Measurements from ENCODE around the gene GALNT6. TPM values are rescaled to one million over a fixed set of nuclear protein-coding genes. Genes with fewer than 3 reads are reported as not detected.

The GALNT6 gene
- total and polyA plus RNA-seq, 2 of the 13 experiments (the other 11 are each of a cell fraction or from before 2014, with no cell fraction given): 1.0 to 1.1 TPM

DNA sequence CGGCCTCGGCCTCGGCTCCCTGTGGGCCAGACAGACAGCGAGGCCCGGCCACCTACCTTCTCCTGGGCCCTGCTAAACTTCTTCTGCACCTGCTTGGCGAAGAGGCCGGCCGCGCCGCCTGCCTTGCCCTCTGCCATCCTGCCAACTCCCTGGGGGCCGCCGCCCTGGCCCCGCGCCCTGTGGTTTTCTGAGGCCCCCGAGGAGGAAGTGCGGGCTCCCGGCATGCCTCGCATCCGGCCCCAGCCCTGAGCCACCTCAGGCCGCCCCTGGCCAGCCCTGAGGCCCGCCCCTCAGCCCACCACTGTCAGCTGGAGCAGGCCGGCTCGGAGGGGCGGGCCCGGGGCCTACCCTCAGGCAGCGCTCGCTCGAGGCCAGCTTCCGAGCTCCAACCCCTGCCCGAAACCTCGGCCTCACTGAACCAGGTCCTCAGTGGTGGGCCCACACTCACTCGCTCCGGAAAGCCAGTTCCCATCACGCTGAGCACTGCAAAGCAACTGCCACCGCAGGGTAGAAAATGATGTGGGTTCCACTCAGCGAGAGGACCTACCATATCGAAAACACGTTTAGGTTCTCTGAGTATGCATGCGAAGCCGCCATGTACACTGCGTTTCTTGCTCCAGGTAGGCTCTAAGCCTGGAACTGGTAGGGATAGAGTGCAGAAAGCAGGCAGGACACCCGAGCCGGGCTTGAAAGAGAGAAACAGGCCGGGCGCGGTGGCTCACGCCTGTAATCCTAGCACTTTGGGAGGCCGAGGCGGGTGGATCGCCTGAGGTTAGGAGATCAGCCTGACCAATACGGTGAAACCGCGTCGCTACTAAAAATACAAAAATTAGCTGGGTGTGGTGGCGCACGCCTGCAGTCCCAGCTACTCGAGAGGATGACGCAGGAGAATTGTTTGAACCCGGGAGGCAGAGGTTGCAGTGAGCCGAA lies 67.0 kb downstream of the GALNT6 start, which contains the start of gene BIN2:
TSS of gene BIN2 (minus strand) at position 209 of the 930 bp plus-strand sequence. CDS start at position 137, 72 bp downstream.
- DNase-seq (ENCODE audit: low spot score) (no peak), FAIRE-seq (no peak), ATAC-seq (no peak)
- Histone ChIP-seq H3K9ac (ENCODE audit: insufficient read depth, low read depth, low read length) (no peak within 1 kb of the TSS), H3K4me1 (ENCODE audit: insufficient read depth, low read length) (peaks cover 11% of the 10 kb centered on the region; the same call in 1 of the 2 replicates), H3K9me3 (ENCODE audit: low read length) (no peaks in the 10 kb centered on the region), H4K20me1 (ENCODE audit: insufficient read depth, low read length) (no peaks in the 10 kb centered on the region), H3K4me3 (replicated peaks in 1 of 3; ENCODE audit: insufficient read depth in 1 of 3, low read depth in 2 of 3, low read length in 3 of 3) (no peak within 1 kb of the TSS), H3K27ac (ENCODE audit: extremely low read length, insufficient read depth, low read length) (no peak within 1 kb of the TSS), H3K79me2 (ENCODE audit: insufficient read depth, low read length) (no peaks in the 10 kb centered on the region), H3K4me2 (ENCODE audit: low read depth, low read length) (no peak within 1 kb of the TSS), H3K36me3 (replicated peaks in 1 of 2; ENCODE audit: control insufficient read depth in 1 of 2, insufficient read depth in 2 of 2, low read length in 2 of 2) (no peaks in the 10 kb centered on the region), H3K27me3 (ENCODE audit: control insufficient read depth in 1 of 2, insufficient read depth in 2 of 2, low read length in 2 of 2) (0 out of 5 replicates have a peak, but pooled peaks cover 0 to 5% of the 10 kb centered on the region in 2 experiments), H2AFZ (ENCODE audit: low read length) (no peak within 1 kb of the TSS)
- ChIA-PET POLR2A (no interaction called here), CTCF (ENCODE audit: low intra/inter-chr PET ratio, low total read pairs) (no interaction called here)
- WGBS (ENCODE audit: low lambda C conversion rate): 78% methylated on average over 48 of the region's 60 CpGs
- in situ Hi-C loops (cut with HindIII; ENCODE audit: extremely low pct_ligation_motif_present, low pct_unique_long_range_greater_than_20kb): no loop called here
- TF ChIP-seq NFKB2 (CRISPR knock-in tag; IDR thresholded peaks at IDR 0.05; ENCODE audit: borderline replicate concordance) (no peak), XBP1 (CRISPR knock-in tag; IDR thresholded peaks at IDR 0.05) (no peak), TARDBP (CRISPR knock-in tag; IDR thresholded peaks at IDR 0.05) (no peak), POLR2G (IDR thresholded peaks at IDR 0.05; ENCODE audit: low read depth, low read length) (no peak), XRCC5 (optimal IDR thresholded peaks at IDR 0.05; ENCODE audit: low read length) (no peak), ZNF557 (CRISPR knock-in tag; IDR thresholded peaks at IDR 0.05) (no peak), HDAC1 (CRISPR knock-in tag; IDR thresholded peaks at IDR 0.05) (no peak), NR2F1 (CRISPR knock-in tag; IDR thresholded peaks at IDR 0.05) (no peak), EHMT2 (IDR thresholded peaks at IDR 0.05; ENCODE audit: borderline replicate concordance, low read depth, low read length) (no peak), HNRNPLL (IDR thresholded peaks at IDR 0.05; ENCODE audit: low read depth, low read length, poor library complexity, severe bottlenecking) (no peak), MEIS2 (CRISPR knock-in tag; IDR thresholded peaks at IDR 0.05) (no peak), ZNF629 (CRISPR knock-in tag; conservative IDR thresholded peaks at IDR 0.05) (no peak), SSRP1 (CRISPR knock-in tag; IDR thresholded peaks at IDR 0.05) (no peak), TBL1XR1 (IDR thresholded peaks at IDR 0.05; ENCODE audit: borderline replicate concordance, low read length, partially characterized antibody) (no peak), ATM (IDR thresholded peaks at IDR 0.05; ENCODE audit: borderline replicate concordance) (no peak)
- TF ChIP-seq, protein P1, sequence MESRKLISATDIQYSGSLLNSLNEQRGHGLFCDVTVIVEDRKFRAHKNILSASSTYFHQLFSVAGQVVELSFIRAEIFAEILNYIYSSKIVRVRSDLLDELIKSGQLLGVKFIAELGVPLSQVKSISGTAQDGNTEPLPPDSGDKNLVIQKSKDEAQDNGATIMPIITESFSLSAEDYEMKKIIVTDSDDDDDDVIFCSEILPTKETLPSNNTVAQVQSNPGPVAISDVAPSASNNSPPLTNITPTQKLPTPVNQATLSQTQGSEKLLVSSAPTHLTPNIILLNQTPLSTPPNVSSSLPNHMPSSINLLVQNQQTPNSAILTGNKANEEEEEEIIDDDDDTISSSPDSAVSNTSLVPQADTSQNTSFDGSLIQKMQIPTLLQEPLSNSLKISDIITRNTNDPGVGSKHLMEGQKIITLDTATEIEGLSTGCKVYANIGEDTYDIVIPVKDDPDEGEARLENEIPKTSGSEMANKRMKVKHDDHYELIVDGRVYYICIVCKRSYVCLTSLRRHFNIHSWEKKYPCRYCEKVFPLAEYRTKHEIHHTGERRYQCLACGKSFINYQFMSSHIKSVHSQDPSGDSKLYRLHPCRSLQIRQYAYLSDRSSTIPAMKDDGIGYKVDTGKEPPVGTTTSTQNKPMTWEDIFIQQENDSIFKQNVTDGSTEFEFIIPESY (CRISPR knock-in tag; IDR thresholded peaks at IDR 0.05): no peak
- TF ChIP-seq, protein P2, sequence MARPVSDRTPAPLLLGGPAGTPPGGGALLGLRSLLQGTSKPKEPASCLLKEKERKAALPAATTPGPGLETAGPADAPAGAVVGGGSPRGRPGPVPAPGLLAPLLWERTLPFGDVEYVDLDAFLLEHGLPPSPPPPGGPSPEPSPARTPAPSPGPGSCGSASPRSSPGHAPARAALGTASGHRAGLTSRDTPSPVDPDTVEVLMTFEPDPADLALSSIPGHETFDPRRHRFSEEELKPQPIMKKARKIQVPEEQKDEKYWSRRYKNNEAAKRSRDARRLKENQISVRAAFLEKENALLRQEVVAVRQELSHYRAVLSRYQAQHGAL (CRISPR knock-in tag; IDR thresholded peaks at IDR 0.05; ENCODE audit: not compliant biosample characterization): no peak
- TF ChIP-seq, protein P3, sequence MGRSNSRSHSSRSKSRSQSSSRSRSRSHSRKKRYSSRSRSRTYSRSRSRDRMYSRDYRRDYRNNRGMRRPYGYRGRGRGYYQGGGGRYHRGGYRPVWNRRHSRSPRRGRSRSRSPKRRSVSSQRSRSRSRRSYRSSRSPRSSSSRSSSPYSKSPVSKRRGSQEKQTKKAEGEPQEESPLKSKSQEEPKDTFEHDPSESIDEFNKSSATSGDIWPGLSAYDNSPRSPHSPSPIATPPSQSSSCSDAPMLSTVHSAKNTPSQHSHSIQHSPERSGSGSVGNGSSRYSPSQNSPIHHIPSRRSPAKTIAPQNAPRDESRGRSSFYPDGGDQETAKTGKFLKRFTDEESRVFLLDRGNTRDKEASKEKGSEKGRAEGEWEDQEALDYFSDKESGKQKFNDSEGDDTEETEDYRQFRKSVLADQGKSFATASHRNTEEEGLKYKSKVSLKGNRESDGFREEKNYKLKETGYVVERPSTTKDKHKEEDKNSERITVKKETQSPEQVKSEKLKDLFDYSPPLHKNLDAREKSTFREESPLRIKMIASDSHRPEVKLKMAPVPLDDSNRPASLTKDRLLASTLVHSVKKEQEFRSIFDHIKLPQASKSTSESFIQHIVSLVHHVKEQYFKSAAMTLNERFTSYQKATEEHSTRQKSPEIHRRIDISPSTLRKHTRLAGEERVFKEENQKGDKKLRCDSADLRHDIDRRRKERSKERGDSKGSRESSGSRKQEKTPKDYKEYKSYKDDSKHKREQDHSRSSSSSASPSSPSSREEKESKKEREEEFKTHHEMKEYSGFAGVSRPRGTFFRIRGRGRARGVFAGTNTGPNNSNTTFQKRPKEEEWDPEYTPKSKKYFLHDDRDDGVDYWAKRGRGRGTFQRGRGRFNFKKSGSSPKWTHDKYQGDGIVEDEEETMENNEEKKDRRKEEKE (IDR thresholded peaks at IDR 0.05): no peak
- intact Hi-C loops (cut with micrococcal nuclease; ENCODE audit: unreplicated experiment): no loop called here
- no TSS peak for BruUV-seq (replicated peaks)

Data from HepG2 (cell line).